HepG2 (cell line): ENCODE results near the gene NINJ2. TPM values are rescaled to one million over a fixed set of nuclear protein-coding genes. Genes with fewer than 3 reads are reported as not detected.

Experiments
- ATAC-seq: fragments of 200-7000 bp; cut with Tn5 transposase; 3 replicates; pipeline ENCODE4 v1.9.1; 2020; ENCODE audit warnings: mild to moderate bottlenecking, moderate library complexity
- BruUV-seq: library from RNA; stranded (reverse); fragments of 400-500 nt; replicated peaks from 2 replicates; lab custom pipeline; 2021; lab: Mats Ljungman, UMichigan
- CTCF ChIA-PET: fragments of 300-600 bp; formaldehyde crosslinking; extraction: SDS; loops from one replicate; lab custom pipeline; 2021; ENCODE audit warnings: low total read pairs, inconsistent platforms, low intra/inter-chr PET ratio; lab: Yijun Ruan, JAX
- POLR2A ChIA-PET: fragments of 350-600 bp; sonication (Branson Sonifier 250); formaldehyde crosslinking; loops from one replicate; lab custom pipeline; 2020; ENCODE audit warnings: antibody characterized with exemption, inconsistent platforms; lab: Yijun Ruan, JAX
- DNase-seq: peaks from one replicate; pipeline ENCODE4 v3.0.0-alpha.2; 2015; ENCODE audit warnings: low spot score
- FAIRE-seq: peaks from 3 replicates; lab custom pipeline; 2011; peaks lifted over from hg19 to GRCh38; lab: Jason Lieb, UNC
- H2AFZ ChIP-seq: one replicate; pipeline ENCODE4 v1.6.1; 2011; ENCODE audit warnings: low read length, inconsistent platforms
- H3K27ac ChIP-seq: fragments of 300-600 bp; 3 replicates; pipeline ENCODE4 v1.8.0; 2011; ENCODE audit warnings: mixed run types, mild to moderate bottlenecking, mixed read lengths, low read length, inconsistent platforms; ENCODE audit not compliant: insufficient read depth; ENCODE audit errors: extremely low read length
- H3K27me3 ChIP-seq, 2 experiments: fragments of 200-600 bp in 1 of 2; 2 replicates in 1 of 2; 3 replicates in 1 of 2; pipeline versions ENCODE4 v1.6.0 to v1.8.0; 2011; ENCODE audit warnings: low read length in 2 of 2, mild to moderate bottlenecking in 2 of 2, moderate library complexity in 2 of 2, inconsistent platforms in 1 of 2; ENCODE audit not compliant: insufficient read depth in 2 of 2, control insufficient read depth in 1 of 2
- H3K36me3 ChIP-seq, 2 experiments: fragments of 200-600 bp in 1 of 2; replicated peaks in 1 of 2; 2 replicates in 1 of 2; 3 replicates in 1 of 2; pipeline versions ENCODE4 v1.5.1 to v1.8.0; 2011; ENCODE audit warnings: low read length in 2 of 2, inconsistent platforms in 1 of 2; ENCODE audit not compliant: insufficient read depth in 2 of 2, control insufficient read depth in 1 of 2
- H3K4me1 ChIP-seq: 2 replicates; pipeline ENCODE4 v1.5.1; 2012; ENCODE audit warnings: low read length, inconsistent platforms; ENCODE audit not compliant: insufficient read depth
- H3K4me2 ChIP-seq: 2 replicates; pipeline ENCODE4 v1.6.0; 2011; ENCODE audit warnings: low read depth, low read length, inconsistent platforms
- H3K4me3 ChIP-seq, 3 experiments: fragments of 200-600 bp in 1 of 3; sonication (generic), shearing (Covaris generic) in 1 of 3; replicated peaks in 1 of 3; 2 replicates each; pipeline ENCODE4 v1.5.1; 2011 to 2016; ENCODE audit warnings: low read length in 3 of 3, inconsistent platforms in 2 of 3, low read depth in 2 of 3, mild to moderate bottlenecking in 2 of 3, control low read depth in 1 of 3, mixed read lengths in 1 of 3; ENCODE audit not compliant: insufficient read depth in 1 of 3
- H3K79me2 ChIP-seq: one replicate; pipeline ENCODE4 v1.6.1; 2011; ENCODE audit warnings: low read length, inconsistent platforms; ENCODE audit not compliant: insufficient read depth
- H3K9ac ChIP-seq: 2 replicates; pipeline ENCODE4 v1.6.0; 2011; ENCODE audit warnings: mild to moderate bottlenecking, low read depth, low read length, inconsistent platforms; ENCODE audit not compliant: insufficient read depth
- H3K9me3 ChIP-seq: 2 replicates; pipeline ENCODE4 v1.5.1; 2012; ENCODE audit warnings: mild to moderate bottlenecking, low read length
- H4K20me1 ChIP-seq: 2 replicates; pipeline ENCODE4 v1.6.0; 2011; ENCODE audit warnings: inconsistent platforms, mild to moderate bottlenecking, low read length, moderate library complexity; ENCODE audit not compliant: insufficient read depth
- HBP1 ChIP-seq: IDR thresholded peaks from 2 replicates; pipeline ENCODE4 v1.6.1; 2016; ENCODE audit warnings: low read depth, control low read depth
- JUNB ChIP-seq: sonication (generic); formaldehyde crosslinking; IDR thresholded peaks from 2 replicates; pipeline ENCODE4 v1.8.0; 2022; ENCODE audit warnings: missing genetic modification reagents, mild to moderate bottlenecking, borderline replicate concordance
- NCOR1 ChIP-seq: fragments of 200-600 bp; sonication (generic); IDR thresholded peaks from 2 replicates; pipeline ENCODE4 v1.7.0; 2017; ENCODE audit warnings: antibody characterized with exemption, low read length, borderline replicate concordance
- PAXIP1 ChIP-seq: sonication (generic); formaldehyde crosslinking; conservative IDR thresholded peaks from 2 replicates; pipeline ENCODE4 v1.4.0; 2020; ENCODE audit warnings: mild to moderate bottlenecking, missing genetic modification reagents, moderate library complexity
- RARA ChIP-seq: IDR thresholded peaks from 2 replicates; pipeline ENCODE4 v1.6.1; 2016; ENCODE audit warnings: missing genetic modification reagents, missing compliant biosample characterization
- ZNF563 ChIP-seq: sonication (generic); formaldehyde crosslinking; IDR thresholded peaks from 2 replicates; pipeline ENCODE4 v1.8.0; 2022; ENCODE audit warnings: mild to moderate bottlenecking, moderate library complexity, missing genetic modification reagents
- ZNF629 ChIP-seq: sonication (generic); formaldehyde crosslinking; conservative IDR thresholded peaks from 2 replicates; pipeline ENCODE4 v1.5.0; 2020; ENCODE audit warnings: missing genetic modification reagents
- ZNF841 ChIP-seq: sonication (generic); formaldehyde crosslinking; IDR thresholded peaks from 2 replicates; pipeline ENCODE4 v1.8.1; 2023; ENCODE audit warnings: missing genetic modification reagents, borderline replicate concordance
- WGBS: methylation state at CpG from one replicate; pipeline ENCODE4 v1.1.6; 2017; ENCODE audit warnings: low lambda C conversion rate; 5-methylcytosine and 5-hydroxymethylcytosine counted together
- in situ Hi-C: cut with HindIII; loops from 2 replicates; pipeline ENCODE4 v1.10.0; 2017; ENCODE audit warnings: low pct_unique_long_range_greater_than_20kb; ENCODE audit not compliant: extremely low pct_ligation_motif_present
- intact Hi-C: fragments of 100-400 bp; cut with micrococcal nuclease; formaldehyde crosslinking; loops from one replicate; pipeline ENCODE4 v1.10.0; 2022; ENCODE audit not compliant: unreplicated experiment
- polyA plus RNA-seq, 8 experiments: library from polyadenylated mRNA; depleted of rRNA in 3 of 8; stranded (reverse) in 7 of 8; unstranded in 1 of 8; fragments of >200 nt; fragmentation: Illumina TruSeq in 4 of 8; extraction: Trizol in 4 of 8; gene quantifications; 2 replicates each; pipeline versions ENCODE4 v1.2.1 to v1.2.3, GENCODE V29; 2011 to 2016; ENCODE audit warnings: low read depth in 4 of 8, missing spikeins in 1 of 8, mixed read lengths in 1 of 8; ENCODE audit not compliant: insufficient read depth in 1 of 8
- total RNA-seq, 5 experiments: library from RNA; depleted of rRNA; stranded (reverse); fragments of >200 nt; fragmentation: Illumina TruSeq; extraction: Trizol; gene quantifications; 2 replicates each; pipeline ENCODE4 v1.2.3, GENCODE V29; 2016; ENCODE audit warnings: low read depth in 1 of 5

The NINJ2 gene
- total and polyA plus RNA-seq, 2 of the 13 experiments (the other 11 are each of a cell fraction or from before 2014, with no cell fraction given): 0.62 to 3.8 TPM

GRCh38 chr12:524167-524951 lies 138.9 kb downstream of the NINJ2 start:
- no TSS peak for BruUV-seq
- no peak overlapping the region for H3K27ac ChIP-seq
- no peaks in the 10 kb centered on the region for H3K36me3 ChIP-seq
- no peak overlapping the region for H2AFZ ChIP-seq
- no peaks in the 10 kb centered on the region for H4K20me1 ChIP-seq
- in situ Hi-C loops: no loop called here
- no peak overlapping the region for H3K4me2 ChIP-seq
- no peak overlapping the region for H3K9ac ChIP-seq
- CTCF ChIA-PET: interaction anchor here (1.8 kb wide), 1 partner anchor 72 kb away, joined by 4 read pairs; no protein-coding TSS in a partner anchor
- 59% methylated on average over 10 of the region's 10 CpGs for WGBS
- TF ChIP-seq ZNF629 (CRISPR knock-in tag): peak; percentile 84
- no peak for TF ChIP-seq HBP1 (CRISPR knock-in tag)
- TF ChIP-seq, all 625 proteins: peak for 1
- POLR2A ChIA-PET: no interaction called here
- peaks cover 3% of the 10 kb centered on the region; the same call in 1 of the 2 replicates for H3K9me3 ChIP-seq
- FAIRE-seq (no peak), DNase-seq (no peak), ATAC-seq (no peak)
- H3K79me2 ChIP-seq: no peaks in the 10 kb centered on the region
- peaks cover 29% of the 10 kb centered on the region for H3K4me1 ChIP-seq
- no peak overlapping the region for H3K4me3 ChIP-seq
- H3K27me3 ChIP-seq: no peaks in the 10 kb centered on the region; a peak in 1 of 5 replicates
- intact Hi-C loops: no loop called here

GRCh38 chr12:522692-523378 lies 140.4 kb downstream of the NINJ2 start:
- 18% methylated on average over 7 of the region's 7 CpGs for WGBS
- no peaks in the 10 kb centered on the region for H3K9me3 ChIP-seq
- no peaks in the 10 kb centered on the region for H3K79me2 ChIP-seq
- POLR2A ChIA-PET: no interaction called here
- peaks cover 29% of the 10 kb centered on the region for H3K4me1 ChIP-seq
- no peak for DNase-seq
- peak; percentile 83 for ATAC-seq
- in situ Hi-C loops (no loop called here), intact Hi-C loops (no loop called here)
- no peaks in the 10 kb centered on the region; a peak in 2 of 5 replicates for H3K27me3 ChIP-seq
- BruUV-seq: no TSS peak
- no peak overlapping the region for H3K27ac ChIP-seq
- no peak for FAIRE-seq
- no peak overlapping the region for H3K4me2 ChIP-seq
- no peaks in the 10 kb centered on the region for H4K20me1 ChIP-seq
- CTCF ChIA-PET: interaction anchor here (1.8 kb wide), 1 partner anchor 70 kb away, joined by 4 read pairs; no protein-coding TSS in a partner anchor
- no peak overlapping the region for H3K9ac ChIP-seq
- no peaks in the 10 kb centered on the region for H3K36me3 ChIP-seq
- H3K4me3 ChIP-seq: no peak overlapping the region
- H2AFZ ChIP-seq: no peak overlapping the region
- TF ChIP-seq NCOR1 (peak; percentile 62; the same call in 1 of the 2 replicates), PAXIP1 (CRISPR knock-in tag) (0 out of 2 replicates have a peak, but pooled peaks have one; percentile 29), ZNF841 (CRISPR knock-in tag) (no peak), ZNF563 (CRISPR knock-in tag) (no peak), RARA (peak; percentile 38), JUNB (CRISPR knock-in tag) (no peak)
